Activated T-cell treated with anti-CD3 and anti-CD28 coated beads for 24 hours (primary cell): ENCODE measurements around the gene NPB.

Source experiments
- DNase-seq: peaks from one replicate; pipeline ENCODE4 v3.0.0-alpha.2; 2020; ENCODE audit warnings: low read depth

The NPB gene

GRCh38 chr17:81926451-81927151 lies 24.6 kb downstream of the NPB start:
- peak; percentile 64 for DNase-seq

GRCh38 chr17:81927152-81927652 lies 25.2 kb downstream of the NPB start:
- DNase-seq = no peak

- DNase-seq = peak; percentile 84
Measured at GRCh38 chr17:81927653-81928543, 25.9 kb downstream of the NPB start, which contains the start of gene MAFG. Gene MAFG, minus strand, starts transcription at chr17:81927735. Its CDS starts 4,550 bp downstream, at chr17:81923185.

- DNase-seq = no peak
Measured at GRCh38 chr17:81928544-81929252, 26.7 kb downstream of the NPB start.

GRCh38 chr17:81929253-81930141 lies 27.5 kb downstream of the NPB start:
- no peak for DNase-seq

DNA sequence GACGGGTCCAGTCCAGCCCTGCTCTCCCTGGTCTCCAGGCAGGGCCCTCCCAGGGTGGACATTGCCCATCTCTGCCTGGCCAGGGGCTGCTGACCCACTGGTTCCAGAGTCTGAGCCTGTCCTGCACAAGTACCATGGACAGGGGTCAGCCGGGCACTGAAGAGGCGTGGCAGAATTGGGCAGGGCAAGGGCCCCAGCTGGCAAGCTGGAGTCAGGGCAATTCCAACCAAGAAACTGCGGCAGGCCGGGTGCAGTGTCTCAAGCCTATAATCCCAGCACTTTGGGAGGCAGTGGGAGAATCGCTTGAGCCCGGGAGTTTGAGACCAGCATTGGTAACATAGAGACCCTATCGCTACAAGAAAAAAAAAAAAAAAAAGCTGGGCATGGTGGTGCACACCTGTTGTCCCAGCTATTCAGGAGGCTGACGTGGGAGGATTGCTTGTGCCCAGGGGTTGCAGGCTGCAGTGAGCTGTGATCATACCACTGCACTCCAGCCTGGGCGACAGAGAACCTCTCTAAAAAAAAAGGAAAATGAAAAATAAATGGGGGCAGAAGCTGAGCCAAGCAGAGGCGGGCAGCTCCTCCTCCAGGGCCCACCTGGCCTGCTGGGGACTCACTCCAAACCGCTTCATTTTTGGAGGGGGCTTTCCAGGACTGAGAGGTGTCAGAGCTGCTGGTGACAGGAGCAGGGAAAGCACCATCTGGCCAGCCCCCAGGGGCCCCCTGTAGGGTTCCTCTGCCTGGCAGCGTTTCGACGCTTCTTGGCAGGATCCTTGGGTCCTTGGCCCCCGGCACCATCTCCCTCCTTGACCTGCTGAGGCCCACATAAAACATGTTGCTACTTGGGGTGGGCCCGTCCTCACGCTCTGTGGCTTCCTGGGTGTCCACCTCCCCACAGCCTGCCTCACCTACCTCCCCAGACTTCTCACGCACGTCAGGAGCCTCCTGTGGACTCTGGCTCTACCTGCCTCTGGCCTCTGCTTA lies 28.4 kb downstream of the NPB start:
- DNase-seq = no peak

- DNase-seq = no peak
Measured at GRCh38 chr17:81931189-81931556, 29.1 kb downstream of the NPB start.

- no peak for DNase-seq
Measured at GRCh38 chr17:81931557-81932332, 29.7 kb downstream of the NPB start.

DNA sequence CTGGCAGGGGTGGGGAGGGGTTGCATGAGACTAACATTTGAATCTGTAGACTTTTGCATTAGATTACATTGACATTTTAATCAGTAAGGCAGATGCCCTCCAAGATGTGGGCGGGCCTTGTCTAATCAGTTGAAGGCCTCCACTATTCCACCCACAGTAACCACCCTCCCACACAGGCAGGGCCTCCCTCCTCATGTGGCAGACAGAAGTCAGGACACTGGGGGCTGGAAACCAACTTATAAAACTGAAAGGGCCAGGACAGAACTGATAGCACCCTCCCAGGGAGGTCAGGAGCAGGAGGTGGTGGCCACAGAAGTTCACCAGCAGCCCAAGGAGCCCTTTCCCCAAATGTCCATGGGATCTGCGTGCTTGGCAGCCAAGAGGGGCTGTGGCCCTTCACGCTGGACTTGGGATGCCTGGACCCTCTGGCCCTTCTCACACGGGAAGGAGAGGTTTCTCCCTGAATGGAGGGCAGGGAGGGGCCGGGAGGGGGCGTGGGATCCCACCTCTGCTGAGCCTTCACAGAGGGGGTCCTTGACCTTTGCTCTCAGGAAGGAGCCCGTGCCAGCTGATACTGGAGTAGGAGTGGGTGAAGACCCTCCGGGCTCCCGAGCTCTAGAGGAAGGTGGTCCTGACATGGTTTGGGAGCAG lies 30.4 kb downstream of the NPB start:
- DNase-seq = no peak

GRCh38 chr17:81933178-81933699 lies 31.2 kb downstream of the NPB start:
- no peak for DNase-seq

DNA sequence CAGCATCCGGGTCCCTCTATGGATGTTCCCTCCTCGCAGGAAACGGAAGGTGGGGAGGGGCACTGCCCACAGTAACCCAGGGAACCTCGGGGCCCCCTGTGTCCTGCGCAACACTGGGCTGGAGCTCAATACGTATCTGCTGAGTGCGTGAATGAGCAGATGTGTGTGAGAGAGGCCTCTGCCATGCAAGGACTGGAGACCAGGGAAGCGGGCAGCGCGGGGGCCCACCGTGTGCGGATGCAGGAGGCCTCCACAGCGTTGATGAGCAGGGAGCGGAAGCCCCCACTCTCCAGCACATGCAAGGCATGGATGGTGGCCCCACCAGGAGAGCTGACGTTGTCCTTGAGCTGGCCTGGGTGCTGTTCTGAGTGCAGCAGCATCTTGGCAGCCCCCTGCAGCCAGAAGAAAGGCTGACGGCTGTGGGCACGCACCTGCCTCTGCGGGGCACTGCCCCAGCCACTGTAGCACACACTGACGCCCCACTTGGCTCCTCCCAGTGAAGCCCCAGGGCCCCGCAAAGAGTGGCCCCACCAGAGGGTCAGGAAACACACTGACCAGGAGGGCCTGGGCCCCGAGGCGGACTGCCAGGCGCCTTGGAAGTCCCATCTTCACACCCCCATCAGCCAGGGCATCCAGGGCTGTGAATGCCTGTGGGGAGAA lies 32.2 kb downstream of the NPB start:
- DNase-seq = no peak

DNA sequence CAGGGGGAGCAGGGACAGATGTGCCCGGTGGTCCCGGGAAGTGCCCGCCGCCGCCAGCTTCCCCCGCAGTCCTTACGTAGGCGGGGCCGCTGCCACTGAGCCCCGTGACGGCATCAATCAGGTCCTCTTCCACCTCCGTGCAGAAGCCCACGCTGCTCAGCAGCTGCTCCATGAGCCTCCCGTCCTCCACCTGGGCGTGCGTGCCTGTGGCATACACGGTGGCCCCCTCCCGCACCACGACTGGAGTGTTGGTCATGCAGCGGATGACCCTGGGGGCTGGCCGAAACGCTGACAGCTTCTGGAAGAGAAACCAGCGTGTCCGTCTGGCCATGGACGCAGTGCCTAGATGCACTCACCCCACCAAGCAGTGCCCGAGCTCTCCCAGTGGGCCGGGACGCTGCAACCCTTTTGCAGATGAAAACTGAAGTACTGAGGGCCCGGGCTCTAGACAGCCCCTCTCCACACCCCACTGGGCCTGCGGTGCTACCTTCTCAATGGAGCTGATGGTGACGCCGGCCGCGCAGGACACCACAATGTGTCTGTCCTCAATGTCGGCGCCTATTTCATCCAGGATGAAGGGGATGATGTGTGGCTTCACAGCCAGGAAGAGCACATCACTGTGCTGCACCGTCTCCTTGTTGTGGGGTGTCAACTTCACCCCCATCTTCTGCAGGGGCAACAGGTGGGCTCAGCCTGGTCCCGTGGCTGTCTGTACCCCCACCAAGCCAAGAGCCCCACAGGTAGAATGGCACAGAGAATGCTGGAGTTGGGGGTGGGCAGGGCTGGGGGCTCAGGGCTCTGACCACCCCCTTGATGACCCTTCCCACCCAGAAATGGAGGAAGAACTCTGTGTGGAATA lies 33.0 kb downstream of the NPB start:
- no peak for DNase-seq

DNA sequence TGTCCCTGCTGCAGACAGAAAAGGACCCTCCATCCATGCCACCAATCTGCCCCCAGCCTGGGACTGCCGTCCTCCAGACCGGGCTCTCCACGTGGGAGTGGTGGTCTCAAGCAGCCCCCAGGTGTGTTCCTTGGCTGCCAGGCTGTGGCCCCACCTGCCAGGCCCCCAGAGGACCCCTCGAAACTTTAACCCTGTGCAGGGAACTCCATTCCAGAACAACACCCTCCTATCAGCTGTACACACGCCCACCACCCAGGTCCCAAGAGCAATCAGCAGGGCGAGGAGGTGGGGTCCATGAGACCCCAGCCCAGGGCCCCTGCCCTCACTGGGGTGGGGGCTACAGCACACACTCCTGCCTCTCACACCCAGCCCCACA lies 33.7 kb downstream of the NPB start:
- no peak for DNase-seq

DNA sequence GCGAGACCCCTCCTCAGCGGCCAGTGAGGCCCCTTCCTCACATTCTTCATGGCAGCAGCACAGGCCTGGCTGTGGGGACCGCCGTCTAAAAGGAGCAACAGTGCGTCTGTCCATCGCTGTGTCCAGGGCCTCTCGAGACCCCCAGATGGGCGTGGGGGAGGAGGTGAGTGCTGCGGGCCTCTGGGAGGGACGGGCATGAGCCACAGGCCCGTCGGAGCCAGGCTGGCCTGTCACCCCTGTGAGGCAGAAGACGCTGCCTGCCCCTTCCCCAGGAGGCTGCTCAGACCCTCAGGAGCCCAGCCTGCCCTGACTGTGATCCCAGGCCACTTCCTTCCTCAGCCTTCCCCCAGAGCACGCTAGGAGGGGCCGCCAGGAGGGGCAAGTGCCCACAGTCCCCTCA lies 37.2 kb downstream of the NPB start:
- DNase-seq = no peak

DNA sequence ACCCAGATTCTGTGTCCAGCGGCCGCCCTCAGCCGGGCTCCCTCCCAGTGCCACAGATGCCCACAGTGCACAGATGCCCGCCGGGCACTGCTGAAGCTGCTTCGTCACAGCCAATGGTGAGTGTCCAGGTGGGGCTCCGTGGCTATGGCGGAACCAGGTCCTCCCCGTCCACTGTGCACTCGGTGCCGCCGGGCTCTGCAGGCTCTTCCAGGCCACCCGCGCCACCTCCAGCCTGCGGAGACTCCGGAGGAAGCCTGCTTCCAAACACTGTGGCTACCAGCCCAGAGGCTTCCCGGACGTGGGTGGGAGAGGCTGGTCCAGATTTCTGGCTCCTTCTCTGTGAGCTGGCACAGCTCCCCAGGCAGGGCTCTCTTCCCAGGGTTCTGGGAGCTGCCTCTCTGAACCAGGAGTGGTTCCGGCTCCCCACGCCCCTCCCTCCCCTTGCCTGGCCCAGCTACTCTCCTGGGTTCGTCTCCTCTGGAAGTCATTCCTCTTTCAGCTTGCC lies 37.9 kb downstream of the NPB start:
- no peak for DNase-seq

DNA sequence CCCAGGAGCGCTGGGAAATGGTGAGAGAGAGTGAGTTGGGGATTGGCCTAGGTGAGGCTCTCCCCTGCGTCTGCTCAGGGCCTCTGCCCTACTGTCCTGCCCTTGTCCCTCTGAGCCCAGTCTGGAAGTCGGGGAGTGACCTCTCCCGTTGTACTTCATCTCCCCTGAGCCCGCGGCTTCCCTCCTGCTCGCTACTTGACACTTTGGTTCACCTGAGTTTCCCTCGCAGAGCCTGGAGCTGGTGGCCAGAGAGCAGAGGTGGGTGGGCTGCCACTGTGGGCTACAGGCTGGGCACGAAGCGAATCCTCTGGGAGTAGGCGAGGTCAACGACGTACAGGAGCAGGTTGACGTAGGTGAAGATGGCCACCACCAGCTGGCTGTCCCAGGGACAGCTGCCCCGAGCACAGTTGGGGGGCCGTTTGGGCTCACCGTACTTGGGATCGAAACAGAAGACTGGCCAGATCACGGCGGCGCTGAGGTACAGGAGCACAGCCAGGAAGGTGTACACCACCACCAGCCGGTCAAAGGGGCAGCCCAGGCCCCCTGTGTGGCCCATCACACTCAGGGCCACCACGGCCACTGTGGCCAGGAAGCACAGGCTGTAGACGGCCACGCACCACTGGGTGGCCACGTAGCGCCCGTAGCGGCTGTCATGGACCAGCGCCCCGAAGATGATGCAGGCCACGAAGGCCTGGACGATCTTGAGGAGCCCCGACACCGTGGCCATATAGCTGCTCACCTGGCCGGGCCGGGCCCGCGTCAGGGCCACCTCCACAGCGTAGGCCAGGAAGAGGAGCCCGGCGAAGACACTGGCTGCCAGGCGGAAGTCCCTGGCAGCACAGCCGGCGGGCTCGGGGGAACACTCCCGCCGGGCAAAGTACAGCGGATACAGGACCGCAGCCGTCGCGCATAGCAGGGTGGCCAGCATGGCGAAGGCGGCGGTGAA lies 38.8 kb downstream of the NPB start:
- DNase-seq = no peak
